ACC112 (cell line): ENCODE measurements around the gene RANGRF.

ENCODE experiments used
- H2AFZ ChIP-seq: fragments of 200-600 bp; sonication (generic); one replicate; pipeline ENCODE4 v1.6.0; 2017; ENCODE audit warnings: antibody characterized with exemption, low read length; ENCODE audit not compliant: unreplicated experiment
- H3K27ac ChIP-seq: fragments of 200-600 bp; sonication (generic); 2 replicates; pipeline ENCODE4 v1.5.1; 2014; ENCODE audit warnings: low read depth, mild to moderate bottlenecking, antibody characterized with exemption, low read length, moderate library complexity
- H3K27me3 ChIP-seq: fragments of 200-600 bp; sonication (generic); 2 replicates; pipeline ENCODE4 v1.6.1; 2014; ENCODE audit warnings: mild to moderate bottlenecking, antibody characterized with exemption, low read length, moderate library complexity, mixed read lengths; ENCODE audit not compliant: insufficient read depth
- H3K36me3 ChIP-seq: fragments of 200-600 bp; sonication (generic); 2 replicates; pipeline ENCODE4 v1.6.1; 2016; ENCODE audit warnings: mild to moderate bottlenecking, antibody characterized with exemption, low read length, moderate library complexity, mixed read lengths; ENCODE audit not compliant: insufficient read depth
- H3K4me1 ChIP-seq: fragments of 200-600 bp; sonication (generic); one replicate; pipeline ENCODE4 v1.6.1; 2016; ENCODE audit warnings: low read length, mixed read lengths; ENCODE audit not compliant: insufficient read depth, unreplicated experiment, control insufficient read depth
- H3K4me3 ChIP-seq: fragments of 200-600 bp; sonication (generic); 2 replicates; pipeline ENCODE4 v1.5.1; 2014; ENCODE audit warnings: mild to moderate bottlenecking, low read depth, low read length
- H3K79me2 ChIP-seq: fragments of 200-600 bp; sonication (generic); one replicate; pipeline ENCODE4 v1.6.0; 2016; ENCODE audit warnings: low read length; ENCODE audit not compliant: control insufficient read depth, unreplicated experiment, insufficient read depth

Gene RANGRF

DNA sequence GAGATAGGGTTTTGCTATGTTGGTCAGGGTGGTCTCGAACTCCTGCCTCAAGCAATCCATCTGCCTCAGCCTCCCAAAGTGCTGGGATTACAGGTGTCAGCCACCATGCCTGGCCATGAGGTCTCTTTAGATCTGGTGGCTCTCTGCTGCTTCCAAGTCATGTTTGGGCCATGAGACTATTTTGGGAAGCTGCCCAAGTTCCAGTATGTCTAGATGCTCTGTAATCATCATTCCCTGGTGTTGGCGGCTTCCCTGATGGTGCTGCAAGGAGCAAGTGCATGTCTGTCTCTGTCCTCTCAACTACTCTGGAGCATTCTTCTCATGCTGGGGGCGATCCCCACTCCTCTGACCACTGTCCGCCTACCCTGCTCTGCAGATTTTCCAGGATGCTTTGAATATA, 44.8 kb downstream of the RANGRF start:
- no peak overlapping the region for H3K27ac ChIP-seq
- H3K27me3 ChIP-seq: 0 out of 2 replicates have a peak, but pooled peaks cover 5% of the 10 kb centered on the region
- no peak overlapping the region for H3K4me3 ChIP-seq
- H2AFZ ChIP-seq: no peak overlapping the region
- H3K4me1 ChIP-seq: peaks cover 6% of the 10 kb centered on the region
- no peaks in the 10 kb centered on the region for H3K79me2 ChIP-seq
- no peaks in the 10 kb centered on the region for H3K36me3 ChIP-seq

DNA sequence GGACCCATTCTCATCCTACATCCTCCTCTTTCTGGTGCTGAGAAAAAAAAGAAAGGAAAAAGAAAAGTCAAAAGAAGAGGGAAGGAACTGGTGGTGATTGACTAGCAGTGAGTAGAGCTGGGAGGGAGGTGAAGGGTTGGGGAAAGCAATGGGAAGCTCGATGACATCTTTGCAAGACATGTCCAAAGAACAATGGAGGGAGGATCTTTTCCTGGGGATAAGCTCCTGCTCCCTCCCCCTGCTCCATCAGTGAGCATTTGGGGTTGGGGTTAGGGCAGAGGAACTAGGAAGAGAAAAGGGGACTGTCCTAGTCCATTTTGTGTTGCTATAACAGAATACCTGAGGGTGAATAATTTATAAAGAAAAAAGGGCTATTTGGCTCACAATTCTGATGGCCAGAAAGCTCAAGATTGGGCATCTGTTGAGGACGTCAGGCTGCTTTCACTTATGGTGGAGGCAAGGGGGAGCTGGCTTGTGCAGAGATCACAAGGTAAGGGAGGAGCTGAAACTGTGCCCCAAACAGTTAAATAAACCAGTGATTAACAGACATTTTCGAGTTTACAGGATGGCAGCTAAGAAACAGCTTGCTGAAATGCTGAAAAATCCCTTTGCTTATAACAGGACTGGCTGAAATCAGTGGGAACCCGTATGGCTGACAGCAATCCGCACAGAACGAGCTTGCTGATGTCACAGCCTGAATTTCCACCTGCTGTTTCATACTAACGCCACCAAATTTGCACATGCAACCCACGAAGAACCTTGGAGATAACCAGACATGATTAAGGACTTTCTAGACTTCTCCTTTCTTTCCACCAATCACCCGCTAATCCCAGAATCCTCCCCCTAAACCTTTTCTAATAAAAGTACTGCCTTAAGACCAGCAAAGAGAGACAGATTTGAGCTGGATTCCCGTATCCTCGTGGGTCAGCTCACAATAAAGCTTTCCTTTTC, 49.6 kb downstream of the RANGRF start:
- Histone ChIP-seq H3K27ac (no peak overlapping the region), H3K4me1 (peaks cover 7% of the 10 kb centered on the region), H3K4me3 (peak overlapping the region; percentile 61), H3K79me2 (no peaks in the 10 kb centered on the region), H3K36me3 (no peaks in the 10 kb centered on the region), H3K27me3 (no peaks in the 10 kb centered on the region), H2AFZ (peak overlapping the region; percentile 91)

DNA sequence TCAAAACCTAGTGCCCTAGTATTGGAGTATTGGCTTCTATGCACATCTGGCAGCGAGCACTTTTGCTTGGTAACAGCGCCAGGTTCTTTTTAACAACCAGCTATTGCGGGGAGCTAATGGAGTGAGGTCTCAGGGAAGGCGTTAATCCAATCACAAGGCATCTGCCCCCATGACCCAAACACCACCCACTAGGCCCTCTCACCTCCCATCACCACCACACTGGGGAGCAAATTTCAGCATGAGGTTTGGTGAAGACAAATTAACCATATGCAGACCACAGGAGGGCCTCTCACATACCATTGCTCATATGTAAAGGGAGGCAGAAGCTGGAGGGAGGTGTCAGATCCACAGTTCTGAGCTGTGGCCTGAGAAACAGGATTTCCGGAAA, 50.3 kb downstream of the RANGRF start:
- no peaks in the 10 kb centered on the region for H3K27me3 ChIP-seq
- H3K4me3 ChIP-seq: 0 out of 2 replicates have a peak overlapping the region, but pooled peaks have one; percentile 61
- peak overlapping the region; percentile 91 for H2AFZ ChIP-seq
- H3K4me1 ChIP-seq: peaks cover 7% of the 10 kb centered on the region
- no peak overlapping the region for H3K27ac ChIP-seq
- no peaks in the 10 kb centered on the region for H3K36me3 ChIP-seq
- H3K79me2 ChIP-seq: no peaks in the 10 kb centered on the region

DNA sequence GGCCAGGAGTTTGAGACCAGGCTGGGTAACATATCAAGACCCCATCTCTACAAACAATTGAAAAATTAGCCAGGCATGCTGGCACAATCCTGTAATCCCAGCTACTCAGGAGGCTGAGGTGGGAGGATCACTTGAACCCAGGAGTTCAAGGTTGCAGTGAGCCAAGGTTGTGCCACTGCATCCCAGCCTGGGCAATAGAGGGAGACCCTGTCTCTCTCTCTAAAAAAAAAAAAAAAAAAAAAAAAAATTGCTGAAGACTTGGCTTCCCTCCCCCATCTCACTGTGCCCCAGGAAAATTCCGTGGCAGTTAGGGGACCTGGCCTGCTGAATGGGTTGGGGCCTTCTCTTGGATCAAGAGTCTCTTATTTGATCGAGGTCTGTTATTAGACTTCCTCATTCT, 51.1 kb downstream of the RANGRF start, which contains the start of gene ODF4:
Gene ODF4, plus strand, starts transcription at position 301 of the 400 bp plus-strand sequence. CDS start 212 bp downstream, outside the sequence.
- Histone ChIP-seq H3K27ac (no peak within 1 kb of the TSS), H3K79me2 (no peaks in the 10 kb centered on the region), H3K4me1 (peaks cover 7% of the 10 kb centered on the region), H2AFZ (no peak within 1 kb of the TSS), H3K36me3 (no peaks in the 10 kb centered on the region), H3K27me3 (no peaks in the 10 kb centered on the region), H3K4me3 (no peak within 1 kb of the TSS)
